Spinal cord (tissue), 10 donors: ENCODE data around the gene ADAMTS3. TPM values are rescaled to one million over a fixed set of nuclear protein-coding genes. Genes with fewer than 3 reads are reported as not detected.

ENCODE experiments used
- DNase-seq, 6 donors: peaks; one replicate each; pipeline versions ENCODE4 v3.0.0 to v3.0.0-alpha.2; 2013 to 2015; ENCODE audit warnings: low spot score in 6 of 6, low read depth in 4 of 6
- H3K27ac ChIP-seq: one replicate; pipeline ENCODE4 v1.5.1; 2013; ENCODE audit warnings: low read depth, low read length, control low read depth
- H3K27me3 ChIP-seq: one replicate; pipeline ENCODE4 v1.6.1; 2013; ENCODE audit warnings: low read length; ENCODE audit not compliant: control insufficient read depth, insufficient read depth
- H3K36me3 ChIP-seq: one replicate; pipeline ENCODE4 v1.6.1; 2013; ENCODE audit warnings: low read length; ENCODE audit not compliant: control insufficient read depth, insufficient read depth
- H3K4me1 ChIP-seq: one replicate; pipeline ENCODE4 v1.6.1; 2013; ENCODE audit warnings: low read length; ENCODE audit not compliant: control insufficient read depth, insufficient read depth
- H3K4me3 ChIP-seq: one replicate; pipeline ENCODE4 v1.5.1; 2013; ENCODE audit warnings: low read depth, low read length, control low read depth
- H3K9me3 ChIP-seq: one replicate; pipeline ENCODE4 v1.6.1; 2013; ENCODE audit warnings: low read length; ENCODE audit not compliant: control insufficient read depth, insufficient read depth
- WGBS: methylation state at CpG from one replicate; pipeline ENCODE4 v1.1.5; 2013; ENCODE audit warnings: missing lambda C conversion rate; ENCODE audit not compliant: insufficient coverage; 5-methylcytosine and 5-hydroxymethylcytosine counted together
- polyA plus RNA-seq, 2 donors: library from polyadenylated mRNA; unstranded; fragments of 120-200 nt; gene quantifications; one replicate each; pipeline ENCODE4 v1.2.1, GENCODE V29; 2013; ENCODE audit not compliant: insufficient read length in 2 of 2
- total RNA-seq, 2 donors: library from RNA; depleted of rRNA in 1 of 2; stranded (reverse); fragments of 120-200 nt in 1 of 2; fragments of >200 nt in 1 of 2; gene quantifications; one replicate each; pipeline versions ENCODE4 v1.2.3 to v1.2.4, GENCODE V29; 2013 to 2014
- donor health status: healthy.

Gene ADAMTS3
- total and polyA plus RNA-seq, 4 donors: 5.8 to 16.9 (median 7.6) TPM

DNA sequence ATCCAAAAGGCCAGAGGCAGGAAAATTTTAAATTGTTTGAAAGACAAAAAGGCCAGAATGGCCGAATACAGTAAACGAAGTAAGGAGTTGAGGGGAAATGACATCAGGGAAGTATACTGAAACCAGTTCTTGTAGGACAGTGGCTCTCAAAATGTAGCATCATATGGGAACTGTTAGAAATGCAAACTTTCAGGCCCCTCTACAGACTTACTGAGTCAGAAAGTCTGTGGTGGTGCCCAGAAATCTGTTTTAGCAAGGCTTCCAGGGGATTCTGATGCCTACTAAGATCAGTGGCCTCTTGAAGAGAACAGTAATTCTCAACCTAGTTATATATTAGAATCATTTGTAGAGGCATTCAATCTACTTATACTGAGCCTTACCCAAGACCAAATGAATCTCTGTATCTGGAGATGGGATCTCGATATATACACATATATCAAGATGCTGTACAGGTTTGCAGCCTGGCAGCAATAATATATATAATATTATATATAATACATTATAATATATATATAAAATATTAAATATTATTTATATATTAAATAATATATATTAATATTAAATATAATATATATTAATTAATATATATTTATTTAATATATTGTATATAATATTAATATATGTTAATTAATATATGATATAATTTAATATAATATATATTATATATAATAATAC lies 39.7 kb downstream of the ADAMTS3 start:
- H3K27me3 ChIP-seq: no peaks in the 10 kb centered on the region
- no peaks in the 10 kb centered on the region for H3K36me3 ChIP-seq
- no peak overlapping the region for H3K27ac ChIP-seq
- no peak overlapping the region for H3K4me3 ChIP-seq
- H3K9me3 ChIP-seq: no peaks in the 10 kb centered on the region
- no peak for DNase-seq
- H3K4me1 ChIP-seq: no peaks in the 10 kb centered on the region
- 100% methylated on average over 2 of the region's 3 CpGs for WGBS

DNA sequence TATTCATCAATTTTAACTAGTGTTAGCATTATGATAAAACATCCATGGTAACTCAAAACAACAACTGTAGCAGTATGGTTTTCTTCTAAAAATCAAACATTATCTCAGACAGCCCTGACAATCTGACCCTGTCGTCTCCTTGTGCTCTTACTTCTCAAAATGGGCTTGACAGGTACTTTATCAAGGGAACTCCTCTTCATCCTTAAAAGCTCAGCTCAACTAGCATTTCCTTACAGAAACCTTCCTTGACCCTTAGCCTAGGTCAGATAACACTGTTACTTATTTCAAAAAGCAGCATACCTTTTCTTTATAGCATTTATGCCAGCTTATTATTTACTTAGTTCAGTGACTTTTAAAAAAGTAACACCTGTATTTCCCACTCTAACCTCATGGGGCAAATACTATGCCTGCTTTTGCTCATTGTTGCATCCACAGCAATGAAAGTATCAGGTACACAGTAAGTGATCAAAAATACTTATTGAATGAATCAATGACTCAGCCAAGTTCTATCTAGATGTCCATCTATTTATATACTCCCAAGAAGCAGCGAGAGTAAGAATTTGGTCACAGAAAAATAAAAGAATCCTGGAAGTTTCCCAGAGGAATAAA lies 41.9 kb downstream of the ADAMTS3 start:
- Histone ChIP-seq H3K36me3 (no peaks in the 10 kb centered on the region), H3K4me1 (no peaks in the 10 kb centered on the region), H3K4me3 (no peak overlapping the region), H3K27me3 (no peaks in the 10 kb centered on the region), H3K9me3 (no peaks in the 10 kb centered on the region), H3K27ac (no peak overlapping the region)
- WGBS: 87% methylated on average over 1 of the region's 2 CpGs
- DNase-seq: no peak

DNA sequence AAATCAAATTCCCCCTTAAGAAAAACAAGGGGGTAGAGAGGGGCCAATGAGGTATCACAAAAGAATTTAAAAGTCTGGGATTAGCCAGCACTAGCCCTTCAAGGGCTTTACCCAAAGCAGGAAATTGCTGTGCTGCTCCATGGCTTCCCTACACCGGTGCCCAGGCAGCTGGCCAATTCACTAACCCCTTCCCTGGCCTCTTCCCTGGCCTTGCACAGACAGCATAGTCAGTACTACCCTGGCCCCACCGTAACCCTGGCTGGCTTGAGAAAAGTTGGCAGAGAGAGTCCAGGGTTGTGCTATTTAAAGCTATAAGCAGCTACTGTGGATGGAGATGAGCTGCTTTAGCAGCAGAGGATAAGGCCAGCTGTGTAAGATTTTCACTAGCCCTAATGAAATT lies 43.1 kb downstream of the ADAMTS3 start:
- Histone ChIP-seq H3K9me3 (no peaks in the 10 kb centered on the region), H3K4me3 (no peak overlapping the region), H3K4me1 (no peaks in the 10 kb centered on the region), H3K27ac (peak overlapping the region; percentile 25), H3K27me3 (no peaks in the 10 kb centered on the region), H3K36me3 (no peaks in the 10 kb centered on the region)
- 50% methylated on average over 2 of the region's 2 CpGs for WGBS
- peak; percentile 31 to 85 (median 68) for DNase-seq

DNA sequence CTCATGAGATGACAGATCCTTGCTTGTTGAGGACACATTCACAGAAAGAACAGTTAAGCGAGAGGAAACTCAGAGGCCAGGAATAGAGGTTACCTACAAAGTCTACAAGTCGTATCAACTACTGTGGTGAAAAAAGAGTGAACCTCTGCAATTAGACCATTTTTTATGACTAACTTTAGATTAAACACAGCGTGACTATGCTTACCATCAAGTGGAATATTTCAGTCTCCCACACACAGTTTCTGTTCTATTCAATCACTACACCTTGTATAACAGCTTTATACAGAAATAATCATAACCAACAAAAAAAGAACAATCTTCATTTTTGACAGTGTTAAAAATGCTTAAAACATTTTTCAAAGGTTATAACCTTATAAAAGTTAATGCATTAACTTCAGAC lies 46.6 kb downstream of the ADAMTS3 start:
- H3K9me3 ChIP-seq: no peaks in the 10 kb centered on the region
- no peak overlapping the region for H3K27ac ChIP-seq
- no peak for DNase-seq
- H3K36me3 ChIP-seq: no peaks in the 10 kb centered on the region
- H3K27me3 ChIP-seq: no peaks in the 10 kb centered on the region
- no CpG with 5 or more reads among the region's 3 CpGs for WGBS
- H3K4me1 ChIP-seq: no peaks in the 10 kb centered on the region
- no peak overlapping the region for H3K4me3 ChIP-seq

DNA sequence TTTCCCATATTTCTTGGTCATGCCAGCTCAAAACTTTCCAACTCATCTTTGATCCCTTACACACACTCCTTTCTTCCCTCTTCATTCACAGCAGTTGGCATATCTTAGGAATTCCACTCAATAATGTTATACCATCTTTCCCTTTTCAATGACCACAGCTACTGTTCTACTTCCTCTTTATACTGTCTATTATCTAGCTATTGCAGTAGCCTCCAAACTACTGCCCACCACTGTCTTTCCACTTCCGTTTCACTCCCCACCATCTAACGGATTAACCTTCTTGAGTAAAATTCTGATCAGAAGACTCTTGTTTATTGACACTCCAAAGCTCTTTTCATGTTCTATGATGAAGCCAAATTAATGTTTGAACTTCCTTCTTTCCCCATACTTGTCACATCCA lies 55.8 kb downstream of the ADAMTS3 start:
- Histone ChIP-seq H3K4me1 (no peaks in the 10 kb centered on the region), H3K36me3 (no peaks in the 10 kb centered on the region), H3K4me3 (no peak overlapping the region), H3K27me3 (no peaks in the 10 kb centered on the region), H3K27ac (no peak overlapping the region), H3K9me3 (peaks cover 5% of the 10 kb centered on the region)
- DNase-seq: no peak
- 63% methylated on average over 2 of the region's 2 CpGs for WGBS

DNA sequence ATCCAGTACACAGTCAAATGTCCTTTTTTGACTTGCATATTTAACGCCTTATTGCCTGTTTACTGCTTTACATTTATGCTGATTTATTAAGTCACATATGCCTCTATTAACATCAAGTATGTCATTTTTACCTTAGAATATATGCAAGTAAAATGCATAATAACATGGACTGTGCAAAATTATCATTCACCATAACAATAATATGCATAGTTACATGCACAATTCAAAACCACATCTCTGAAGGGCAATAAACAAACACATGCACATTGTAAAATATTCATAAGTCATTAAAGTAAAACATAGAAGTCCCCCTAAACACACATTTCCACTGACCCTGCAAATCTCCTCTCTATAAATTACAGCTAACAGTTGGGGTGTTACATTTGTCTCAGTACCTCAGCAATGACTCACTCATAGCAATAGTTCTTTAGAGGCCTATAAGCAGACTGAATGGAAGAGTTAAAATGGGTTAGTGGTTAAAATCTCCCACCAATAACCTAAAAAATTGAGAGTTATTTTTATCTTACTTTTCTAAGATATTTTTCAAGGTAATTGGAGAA lies 61.1 kb downstream of the ADAMTS3 start:
- peaks cover 5% of the 10 kb centered on the region for H3K4me1 ChIP-seq
- H3K9me3 ChIP-seq: peaks cover 5% of the 10 kb centered on the region
- H3K4me3 ChIP-seq: no peak overlapping the region
- H3K27me3 ChIP-seq: no peaks in the 10 kb centered on the region
- WGBS: no CpG with 5 or more reads among the region's 1 CpG
- no peaks in the 10 kb centered on the region for H3K36me3 ChIP-seq
- DNase-seq: peak in 1 of 6 donors; percentile 48
- H3K27ac ChIP-seq: no peak overlapping the region

DNA sequence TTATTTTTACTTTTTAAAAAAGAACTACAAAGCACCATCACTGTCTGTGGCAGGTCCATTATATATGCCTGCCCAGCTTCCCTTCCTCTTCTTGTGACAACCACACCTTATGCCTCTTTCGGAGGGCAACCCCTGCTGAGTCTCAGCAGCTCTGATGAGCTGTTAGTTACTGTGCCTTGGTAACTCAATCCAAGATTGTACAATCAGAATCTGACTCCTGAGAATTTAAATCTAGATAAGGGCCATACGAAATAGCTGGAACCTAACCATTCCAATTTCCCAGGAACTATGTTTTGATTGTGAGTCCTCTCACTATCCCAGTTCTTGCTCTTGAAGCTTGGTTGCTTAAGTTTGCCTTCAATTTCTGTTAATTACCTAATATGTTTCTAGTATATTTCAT lies 61.9 kb downstream of the ADAMTS3 start:
- WGBS: 52% methylated on average over 2 of the region's 2 CpGs
- Histone ChIP-seq H3K9me3 (peaks cover 5% of the 10 kb centered on the region), H3K27me3 (no peaks in the 10 kb centered on the region), H3K4me1 (peaks cover 5% of the 10 kb centered on the region), H3K36me3 (no peaks in the 10 kb centered on the region), H3K27ac (no peak overlapping the region), H3K4me3 (no peak overlapping the region)
- DNase-seq: no peak

DNA sequence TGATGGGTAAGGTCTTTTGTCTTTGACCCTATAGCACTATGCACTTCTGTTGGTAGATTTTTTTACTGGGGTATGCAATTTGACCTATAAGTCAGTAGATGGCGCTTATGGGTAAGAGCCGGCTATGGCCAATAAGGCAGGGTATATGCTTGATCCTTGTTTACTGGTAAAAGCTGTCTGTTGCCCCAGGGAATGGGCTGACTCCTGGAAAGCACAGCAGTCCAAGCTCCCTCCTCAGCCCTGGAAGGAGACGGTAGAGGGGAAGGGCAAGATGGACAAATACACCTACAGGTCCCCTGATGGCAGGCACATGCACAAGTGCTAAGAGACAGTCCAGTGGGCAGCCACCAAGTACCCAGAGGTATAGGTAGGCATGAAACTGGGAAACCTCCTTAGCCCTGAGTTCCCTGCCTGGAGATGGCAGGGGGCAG lies 63.7 kb downstream of the ADAMTS3 start:
- peak in 2 of 6 donors; percentile 6 to 30 for DNase-seq
- Histone ChIP-seq H3K27me3 (no peaks in the 10 kb centered on the region), H3K9me3 (peaks cover 4% of the 10 kb centered on the region), H3K27ac (no peak overlapping the region), H3K4me1 (peaks cover 5% of the 10 kb centered on the region), H3K36me3 (no peaks in the 10 kb centered on the region), H3K4me3 (no peak overlapping the region)
- WGBS: 27% methylated on average over 3 of the region's 3 CpGs

DNA sequence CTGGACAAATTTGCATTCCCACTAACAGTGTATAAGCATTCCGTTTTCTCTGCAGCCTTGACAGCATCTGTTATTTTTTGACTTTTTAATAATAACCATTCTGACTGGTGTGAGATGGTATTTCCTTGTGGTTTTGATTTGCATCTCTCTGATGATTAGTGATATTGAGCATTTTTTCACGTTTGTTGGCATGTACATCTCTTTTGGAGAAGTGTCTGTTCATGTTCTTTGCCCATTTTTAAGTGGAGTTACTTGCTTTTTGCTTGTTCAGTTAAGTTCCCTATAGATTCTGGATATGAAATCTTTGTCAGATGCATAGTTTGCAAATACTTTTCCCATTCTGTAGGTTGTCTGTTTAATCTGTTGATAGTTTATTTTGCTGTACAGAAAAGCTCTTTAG lies 68.8 kb downstream of the ADAMTS3 start:
- DNase-seq: no peak

DNA sequence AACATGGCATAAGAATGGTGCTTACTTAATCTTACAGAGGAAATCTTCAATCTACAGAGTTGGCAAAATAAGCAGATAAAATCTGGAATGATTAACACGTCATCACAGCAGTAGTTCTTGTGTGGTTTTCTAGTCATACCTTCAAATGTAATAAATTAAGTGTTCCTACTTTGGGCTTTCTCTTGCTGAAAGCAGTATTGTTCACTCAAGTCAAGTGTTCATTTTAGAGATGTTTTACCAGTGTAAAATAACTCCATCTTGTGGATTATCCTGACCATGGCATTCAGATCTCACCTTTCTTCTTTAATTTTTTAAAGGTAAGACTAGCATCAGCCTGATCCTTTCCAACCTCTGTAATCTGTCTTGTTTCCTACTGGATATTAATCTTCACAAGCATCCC lies 72.9 kb downstream of the ADAMTS3 start:
- no peaks in the 10 kb centered on the region for H3K4me1 ChIP-seq
- peaks cover 4% of the 10 kb centered on the region for H3K9me3 ChIP-seq
- no CpG with 5 or more reads among the region's 1 CpG for WGBS
- DNase-seq: peak in 1 of 6 donors; percentile 15
- no peak overlapping the region for H3K27ac ChIP-seq
- H3K4me3 ChIP-seq: no peak overlapping the region
- no peaks in the 10 kb centered on the region for H3K36me3 ChIP-seq
- H3K27me3 ChIP-seq: no peaks in the 10 kb centered on the region

More for the DNA sequence above, 68.8 kb downstream of the ADAMTS3 start:
- no peaks in the 10 kb centered on the region for H3K27me3 ChIP-seq
- no peak overlapping the region for H3K27ac ChIP-seq
- no peaks in the 10 kb centered on the region for H3K36me3 ChIP-seq
- H3K4me3 ChIP-seq: no peak overlapping the region
- WGBS: 88% methylated on average over 1 of the region's 2 CpGs
- H3K9me3 ChIP-seq: peaks cover 4% of the 10 kb centered on the region
- no peaks in the 10 kb centered on the region for H3K4me1 ChIP-seq
